SJCRH30 (cell line): ENCODE data around the gene CFAP70. TPM values are rescaled to one million over a fixed set of nuclear protein-coding genes. Genes with fewer than 3 reads are reported as not detected.

Source experiments
- DNase-seq, 2 experiments: peaks; one replicate each; pipeline ENCODE4 v3.0.0-alpha.2; 2015 to 2020
- H3K27ac ChIP-seq: fragments of 250-450 bp; sonication (Bioruptor Pico); 2 replicates; pipeline ENCODE4 v1.5.1; 2020; ENCODE audit warnings: mild to moderate bottlenecking, moderate library complexity
- H3K27me3 ChIP-seq: fragments of 250-450 bp; sonication (Bioruptor Pico); 2 replicates; pipeline ENCODE4 v1.5.1; 2020; ENCODE audit warnings: mild to moderate bottlenecking, moderate library complexity
- H3K36me3 ChIP-seq: fragments of 250-450 bp; sonication (Bioruptor Pico); 2 replicates; pipeline ENCODE4 v1.5.1; 2020; ENCODE audit warnings: mild to moderate bottlenecking, moderate library complexity
- H3K4me1 ChIP-seq: fragments of 250-450 bp; sonication (Bioruptor Pico); 2 replicates; pipeline ENCODE4 v1.5.1; 2020; ENCODE audit warnings: mild to moderate bottlenecking, moderate library complexity
- H3K4me3 ChIP-seq: fragments of 250-450 bp; sonication (Bioruptor Pico); 2 replicates; pipeline ENCODE4 v1.5.1; 2020; ENCODE audit warnings: mild to moderate bottlenecking, moderate library complexity
- H3K9me3 ChIP-seq: fragments of 250-450 bp; sonication (Bioruptor Pico); replicated peaks from 2 replicates; pipeline ENCODE4 v1.5.1; 2020; ENCODE audit warnings: mild to moderate bottlenecking, moderate library complexity
- total RNA-seq: library from RNA; depleted of rRNA; stranded (reverse); fragments of >200 nt; shearing (Covaris generic); gene quantifications from 2 replicates; pipeline ENCODE4 v1.2.3, GENCODE V29; 2014

The CFAP70 gene
- total RNA-seq, 1 experiment from 2014 or later: 0.12 TPM

- Histone ChIP-seq H3K36me3 (peaks cover 3% of the 10 kb centered on the region), H3K9me3 (no peaks in the 10 kb centered on the region; the same call in 1 of the 2 replicates), H3K27ac (no peak overlapping the region), H3K4me3 (no peak overlapping the region), H3K4me1 (no peaks in the 10 kb centered on the region), H3K27me3 (no peaks in the 10 kb centered on the region)
- DNase-seq: no peak
Observed at GRCh38 chr10:73228247-73228646, 130.4 kb downstream of the CFAP70 start.

- Histone ChIP-seq H3K9me3 (no peaks in the 10 kb centered on the region; the same call in 1 of the 2 replicates), H3K36me3 (no peaks in the 10 kb centered on the region; the same call in 1 of the 2 replicates), H3K27me3 (no peaks in the 10 kb centered on the region), H3K27ac (no peak overlapping the region), H3K4me1 (no peaks in the 10 kb centered on the region), H3K4me3 (no peak overlapping the region)
- no peak for DNase-seq
Observed at GRCh38 chr10:73226663-73227062, 132.0 kb downstream of the CFAP70 start.

- H3K9me3 ChIP-seq: no peaks in the 10 kb centered on the region; the same call in 1 of the 2 replicates
- H3K4me3 ChIP-seq: no peak overlapping the region
- H3K4me1 ChIP-seq: no peaks in the 10 kb centered on the region
- no peaks in the 10 kb centered on the region; the same call in 1 of the 2 replicates for H3K36me3 ChIP-seq
- H3K27ac ChIP-seq: no peak overlapping the region
- no peaks in the 10 kb centered on the region for H3K27me3 ChIP-seq
- DNase-seq: no peak
Observed at GRCh38 chr10:73225518-73225917, 133.1 kb downstream of the CFAP70 start.

GRCh38 chr10:73220989-73221388 lies 137.7 kb downstream of the CFAP70 start:
- H3K27me3 ChIP-seq: no peaks in the 10 kb centered on the region
- no peak overlapping the region for H3K4me3 ChIP-seq
- H3K27ac ChIP-seq: no peak overlapping the region
- no peaks in the 10 kb centered on the region for H3K36me3 ChIP-seq
- H3K9me3 ChIP-seq: peaks cover 2% of the 10 kb centered on the region; the same call in 1 of the 2 replicates
- H3K4me1 ChIP-seq: no peaks in the 10 kb centered on the region
- DNase-seq: no peak

GRCh38 chr10:73219384-73219783 lies 139.3 kb downstream of the CFAP70 start:
- Histone ChIP-seq H3K27me3 (no peaks in the 10 kb centered on the region), H3K4me3 (no peak overlapping the region), H3K9me3 (0 out of 2 replicates have a peak, but pooled peaks cover 3% of the 10 kb centered on the region), H3K36me3 (no peaks in the 10 kb centered on the region), H3K4me1 (no peaks in the 10 kb centered on the region), H3K27ac (no peak overlapping the region)
- DNase-seq: no peak

- no peaks in the 10 kb centered on the region for H3K36me3 ChIP-seq
- peak in 1 of 2 experiments; percentile 51 for DNase-seq
- H3K4me1 ChIP-seq: no peaks in the 10 kb centered on the region
- no peak overlapping the region for H3K4me3 ChIP-seq
- H3K27ac ChIP-seq: no peak overlapping the region
- H3K27me3 ChIP-seq: no peaks in the 10 kb centered on the region
- 0 out of 2 replicates have a peak, but pooled peaks cover 3% of the 10 kb centered on the region for H3K9me3 ChIP-seq
Observed at GRCh38 chr10:73218431-73219191, 140.1 kb downstream of the CFAP70 start.

DNA sequence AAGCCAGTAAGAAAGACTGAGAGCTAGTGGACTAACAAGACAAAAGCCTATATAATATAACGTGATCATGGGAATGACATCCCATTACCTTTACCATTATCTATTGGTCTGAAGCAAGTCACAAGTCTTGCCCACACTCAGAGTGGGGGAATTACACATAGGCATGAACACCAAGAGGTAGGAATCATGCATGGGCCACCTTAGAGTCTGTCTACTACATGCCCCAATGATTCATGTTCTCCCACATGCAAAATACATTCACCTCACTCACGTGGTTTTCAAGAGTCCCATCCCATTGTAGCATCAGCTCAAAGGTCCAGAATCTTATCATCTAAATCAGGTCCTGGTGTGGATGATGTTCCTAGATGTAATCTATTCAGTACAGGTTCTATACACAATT lies 141.0 kb downstream of the CFAP70 start:
- H3K4me1 ChIP-seq: no peaks in the 10 kb centered on the region
- 0 out of 2 replicates have a peak, but pooled peaks cover 3% of the 10 kb centered on the region for H3K9me3 ChIP-seq
- no peaks in the 10 kb centered on the region for H3K36me3 ChIP-seq
- H3K4me3 ChIP-seq: no peak overlapping the region
- DNase-seq: no peak
- H3K27ac ChIP-seq: no peak overlapping the region
- H3K27me3 ChIP-seq: no peaks in the 10 kb centered on the region

DNA sequence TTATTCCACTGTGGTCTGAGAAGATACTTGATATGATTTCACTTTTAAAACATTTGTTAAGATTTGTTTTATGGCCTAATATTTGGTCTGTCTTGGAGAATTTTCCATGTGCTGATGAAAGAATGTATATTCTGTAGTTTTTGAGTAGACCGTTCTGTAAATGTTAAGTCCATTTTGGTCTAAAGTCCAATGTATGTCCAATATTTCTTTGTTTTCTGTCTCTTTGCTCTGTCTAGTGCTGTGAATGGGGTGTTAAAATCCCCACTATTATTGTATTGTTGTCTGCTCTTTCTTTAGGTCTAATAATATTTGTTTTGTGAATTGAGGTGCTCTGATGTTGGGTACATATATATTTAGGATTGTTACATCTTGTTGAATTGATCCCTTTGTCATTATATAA lies 142.9 kb downstream of the CFAP70 start:
- Histone ChIP-seq H3K27ac (no peak overlapping the region), H3K9me3 (0 out of 2 replicates have a peak, but pooled peaks cover 3% of the 10 kb centered on the region), H3K36me3 (no peaks in the 10 kb centered on the region), H3K27me3 (no peaks in the 10 kb centered on the region), H3K4me3 (no peak overlapping the region), H3K4me1 (no peaks in the 10 kb centered on the region)
- DNase-seq: no peak

GRCh38 chr10:73211106-73211811 lies 147.4 kb downstream of the CFAP70 start:
- no peaks in the 10 kb centered on the region for H3K4me1 ChIP-seq
- H3K36me3 ChIP-seq: no peaks in the 10 kb centered on the region
- no peak overlapping the region for H3K27ac ChIP-seq
- DNase-seq: no peak
- H3K4me3 ChIP-seq: no peak overlapping the region
- 0 out of 2 replicates have a peak, but pooled peaks cover 3% of the 10 kb centered on the region for H3K9me3 ChIP-seq
- no peaks in the 10 kb centered on the region for H3K27me3 ChIP-seq

DNA sequence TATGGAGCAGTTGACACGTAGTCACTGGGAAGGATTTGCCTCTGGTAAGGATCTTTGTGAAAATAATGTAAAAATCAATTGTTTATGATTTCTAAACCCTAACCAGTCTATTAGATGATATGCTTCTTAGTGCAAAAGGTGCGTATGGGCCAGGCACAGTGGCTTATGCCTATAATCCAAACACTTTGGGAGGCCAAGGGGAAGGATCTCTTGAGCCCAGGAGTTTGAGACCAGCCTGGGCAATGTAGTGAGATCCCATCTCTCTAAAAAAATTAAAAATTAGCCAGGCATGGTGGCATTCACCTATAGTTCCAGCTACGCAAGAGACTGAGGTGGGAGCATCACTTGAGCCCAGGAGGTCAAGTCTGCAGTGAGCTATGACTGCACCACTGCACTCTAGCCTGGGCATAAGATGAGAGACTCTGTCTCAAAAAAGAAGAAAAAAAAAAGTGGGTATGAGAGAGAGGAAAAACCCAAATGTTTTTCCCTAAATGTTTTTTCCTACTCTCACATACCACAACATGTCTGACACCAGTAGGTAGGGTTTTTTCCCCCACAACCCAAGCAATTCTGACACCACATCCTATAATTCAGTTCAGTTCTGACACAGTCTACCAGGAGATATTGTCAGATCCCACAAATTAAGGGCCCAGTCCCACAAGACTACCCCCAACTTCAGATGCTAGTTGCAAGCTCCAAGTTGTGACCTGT lies 148.1 kb downstream of the CFAP70 start:
- no peak overlapping the region for H3K27ac ChIP-seq

DNA sequence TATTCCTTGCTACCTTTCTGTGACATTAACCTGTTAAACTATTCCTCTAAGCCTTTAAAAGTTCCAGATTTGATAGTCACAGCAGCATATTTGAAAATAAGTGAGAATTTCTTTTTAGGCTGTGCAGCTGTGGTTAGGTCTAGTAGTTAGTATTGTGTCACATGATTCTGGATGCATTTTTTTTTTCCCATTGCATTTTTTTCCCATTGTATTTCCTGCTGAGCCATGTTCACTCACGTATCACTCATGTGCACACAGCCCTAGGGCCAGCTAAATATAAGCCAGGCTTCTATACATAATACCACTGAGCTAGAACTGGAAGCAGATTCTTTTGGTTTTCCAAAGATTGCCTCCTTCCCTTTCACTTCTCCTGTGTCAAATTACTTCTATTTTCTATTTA lies 149.0 kb downstream of the CFAP70 start:
- no peak for DNase-seq
- no peaks in the 10 kb centered on the region for H3K4me1 ChIP-seq
- H3K27me3 ChIP-seq: no peaks in the 10 kb centered on the region
- no peaks in the 10 kb centered on the region for H3K36me3 ChIP-seq
- H3K27ac ChIP-seq: no peak overlapping the region
- no peak overlapping the region for H3K4me3 ChIP-seq
- 0 out of 2 replicates have a peak, but pooled peaks cover 3% of the 10 kb centered on the region for H3K9me3 ChIP-seq

More for the DNA sequence above, 148.1 kb downstream of the CFAP70 start:
- Histone ChIP-seq H3K4me3 (no peak overlapping the region), H3K36me3 (no peaks in the 10 kb centered on the region), H3K27me3 (no peaks in the 10 kb centered on the region), H3K4me1 (no peaks in the 10 kb centered on the region), H3K9me3 (no peaks in the 10 kb centered on the region)
- DNase-seq: no peak

DNA sequence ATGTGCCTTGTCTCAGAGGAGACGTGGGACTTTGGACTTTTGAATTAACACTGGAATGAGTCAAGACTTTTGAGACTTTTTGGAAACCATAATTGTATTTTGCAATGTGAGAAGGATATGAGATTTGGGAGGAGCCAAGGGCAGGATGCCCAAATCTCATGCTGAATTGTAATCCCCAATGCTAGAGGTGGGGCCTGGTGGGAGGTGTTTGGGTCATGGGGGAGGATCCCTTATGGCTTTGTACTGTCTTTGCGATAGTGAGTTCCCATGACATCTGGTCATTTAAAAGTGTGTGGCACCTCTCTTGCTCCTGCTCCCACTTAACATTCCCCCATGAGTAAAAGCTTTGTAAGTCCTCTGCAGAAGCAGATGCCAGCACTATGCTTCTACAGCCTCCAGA lies 150.8 kb downstream of the CFAP70 start:
- DNase-seq: no peak
- no peak overlapping the region for H3K27ac ChIP-seq
- no peaks in the 10 kb centered on the region for H3K27me3 ChIP-seq

DNA sequence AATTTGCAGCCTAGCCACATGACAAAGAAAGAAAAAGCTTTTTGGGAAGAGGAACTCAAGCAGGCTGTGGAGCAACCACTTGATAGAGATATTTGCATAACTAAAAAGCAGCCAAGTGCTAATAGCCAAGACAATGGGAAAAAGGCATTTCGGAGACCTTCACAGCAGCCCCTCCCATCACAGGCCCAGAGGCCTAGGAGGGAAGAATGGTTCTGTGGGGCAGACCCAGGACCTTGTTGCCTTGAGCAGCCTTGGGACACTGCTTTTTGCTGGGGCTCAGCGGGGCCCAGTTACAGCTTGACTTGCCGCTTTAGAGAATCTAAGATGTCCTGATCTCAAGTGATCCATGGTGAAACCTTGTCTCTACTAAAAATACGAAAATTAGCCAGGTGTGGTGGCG lies 152.3 kb downstream of the CFAP70 start:
- Histone ChIP-seq H3K27ac (no peak overlapping the region), H3K4me1 (no peaks in the 10 kb centered on the region), H3K36me3 (no peaks in the 10 kb centered on the region), H3K27me3 (no peaks in the 10 kb centered on the region), H3K4me3 (no peak overlapping the region), H3K9me3 (0 out of 2 replicates have a peak, but pooled peaks cover 3% of the 10 kb centered on the region)
- DNase-seq: no peak

More for the DNA sequence above, 150.8 kb downstream of the CFAP70 start:
- H3K9me3 ChIP-seq: 0 out of 2 replicates have a peak, but pooled peaks cover 3% of the 10 kb centered on the region
- no peaks in the 10 kb centered on the region for H3K36me3 ChIP-seq
- no peak overlapping the region for H3K4me3 ChIP-seq
- H3K4me1 ChIP-seq: no peaks in the 10 kb centered on the region

DNA sequence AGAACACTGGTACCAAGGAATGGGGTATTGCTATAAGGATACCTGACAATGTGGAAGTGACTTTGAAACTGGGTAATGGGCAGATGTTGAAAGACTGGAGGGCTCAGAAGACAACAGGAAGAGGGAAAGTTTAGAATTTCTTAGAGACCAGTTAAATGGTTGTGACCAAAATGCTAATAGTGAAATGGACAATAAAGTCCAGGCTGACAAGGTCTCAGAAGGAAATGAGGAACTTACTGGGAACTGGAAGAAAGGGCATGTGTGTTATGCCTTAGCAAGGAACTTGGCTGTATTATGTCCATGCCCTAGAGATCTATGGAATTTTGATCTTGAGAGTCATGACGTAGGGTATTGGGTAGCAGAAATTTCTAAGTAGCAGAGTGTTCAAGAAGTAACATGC lies 152.8 kb downstream of the CFAP70 start:
- DNase-seq: no peak
- 0 out of 2 replicates have a peak, but pooled peaks cover 3% of the 10 kb centered on the region for H3K9me3 ChIP-seq
- H3K27me3 ChIP-seq: no peaks in the 10 kb centered on the region
- H3K4me3 ChIP-seq: no peak overlapping the region
- no peak overlapping the region for H3K27ac ChIP-seq
- H3K4me1 ChIP-seq: no peaks in the 10 kb centered on the region
- H3K36me3 ChIP-seq: no peaks in the 10 kb centered on the region
